Fibroblast of gingiva (primary cell): Measurements from ENCODE around the gene FFAR4.

Experiments
- DNase-seq: peaks from one replicate; pipeline ENCODE4 v3.0.0-alpha.2; 2011; ENCODE audit warnings: low read depth

The FFAR4 gene

GRCh38 chr10:93572606-93573005 is 6.1 kb downstream of the FFAR4 start:
- DNase-seq = no peak

- no peak for DNase-seq
These were observed 6.8 kb downstream of the FFAR4 start for GRCh38 chr10:93573051-93573909.

GRCh38 chr10:93573924-93574323 is 7.5 kb downstream of the FFAR4 start:
- DNase-seq = no peak

- no peak for DNase-seq
These were observed 10.4 kb downstream of the FFAR4 start for GRCh38 chr10:93576888-93577287.

GRCh38 chr10:93577565-93577964 is 11.1 kb downstream of the FFAR4 start:
- no peak for DNase-seq

GRCh38 chr10:93579089-93579488 is 12.6 kb downstream of the FFAR4 start:
- DNase-seq = no peak

- no peak for DNase-seq
These were observed 13.7 kb downstream of the FFAR4 start for GRCh38 chr10:93579985-93580711.

- DNase-seq = peak; percentile 5
These were observed 14.4 kb downstream of the FFAR4 start for GRCh38 chr10:93580828-93581227.

GRCh38 chr10:93584445-93584844 is 18.0 kb downstream of the FFAR4 start:
- DNase-seq = no peak

GRCh38 chr10:93589648-93590562 is 23.4 kb downstream of the FFAR4 start:
- no peak for DNase-seq

GRCh38 chr10:93590638-93591037 is 24.2 kb downstream of the FFAR4 start:
- DNase-seq = no peak

GRCh38 chr10:93591065-93591808 is 24.8 kb downstream of the FFAR4 start:
- DNase-seq = no peak

GRCh38 chr10:93593254-93593653 is 26.8 kb downstream of the FFAR4 start:
- DNase-seq = no peak

- DNase-seq = no peak
These were observed 27.3 kb downstream of the FFAR4 start for GRCh38 chr10:93593749-93594148.

GRCh38 chr10:93594518-93594917 is 28.1 kb downstream of the FFAR4 start:
- DNase-seq = no peak

- no peak for DNase-seq
These were observed 29.1 kb downstream of the FFAR4 start for GRCh38 chr10:93595378-93596161.

- no peak for DNase-seq
These were observed 30.1 kb downstream of the FFAR4 start for GRCh38 chr10:93596539-93596938.

GRCh38 chr10:93597075-93597599 is 30.7 kb downstream of the FFAR4 start:
- DNase-seq = no peak

GRCh38 chr10:93598157-93598556 is 31.7 kb downstream of the FFAR4 start:
- DNase-seq = no peak

GRCh38 chr10:93599335-93599734 is 32.9 kb downstream of the FFAR4 start:
- no peak for DNase-seq
